Adrenal gland (tissue), 5 donors: ENCODE measurements around the gene DCP2.

Experiments used
- POLR2A ChIP-seq, 2 donors: fragments of 450-650 bp; IDR thresholded peaks; one replicate each; pipeline ENCODE4 v1.6.1; 2017; ENCODE audit warnings: antibody characterized with exemption in 2 of 2, mild to moderate bottlenecking in 2 of 2, moderate library complexity in 1 of 2
- TF ChIP-seq, protein P1 (sequence below), 6 experiments: fragments of 450-650 bp in 4 of 6; fragments of 200-600 bp in 2 of 6; sonication (generic) in 1 of 6; IDR thresholded peaks; 1 replicate in 5 of 6; 2 replicates in 1 of 6; pipeline versions ENCODE4 v1.5.1 to v1.8.0; 2016 to 2021; ENCODE audit warnings: antibody characterized with exemption in 6 of 6, mild to moderate bottlenecking in 2 of 6, moderate library complexity in 1 of 6
- donor health status: DM: no; HTN: no; CAD: no.

- TF ChIP-seq POLR2A (IDR thresholded peaks at IDR 0.05): no peak
- TF ChIP-seq, protein P1, sequence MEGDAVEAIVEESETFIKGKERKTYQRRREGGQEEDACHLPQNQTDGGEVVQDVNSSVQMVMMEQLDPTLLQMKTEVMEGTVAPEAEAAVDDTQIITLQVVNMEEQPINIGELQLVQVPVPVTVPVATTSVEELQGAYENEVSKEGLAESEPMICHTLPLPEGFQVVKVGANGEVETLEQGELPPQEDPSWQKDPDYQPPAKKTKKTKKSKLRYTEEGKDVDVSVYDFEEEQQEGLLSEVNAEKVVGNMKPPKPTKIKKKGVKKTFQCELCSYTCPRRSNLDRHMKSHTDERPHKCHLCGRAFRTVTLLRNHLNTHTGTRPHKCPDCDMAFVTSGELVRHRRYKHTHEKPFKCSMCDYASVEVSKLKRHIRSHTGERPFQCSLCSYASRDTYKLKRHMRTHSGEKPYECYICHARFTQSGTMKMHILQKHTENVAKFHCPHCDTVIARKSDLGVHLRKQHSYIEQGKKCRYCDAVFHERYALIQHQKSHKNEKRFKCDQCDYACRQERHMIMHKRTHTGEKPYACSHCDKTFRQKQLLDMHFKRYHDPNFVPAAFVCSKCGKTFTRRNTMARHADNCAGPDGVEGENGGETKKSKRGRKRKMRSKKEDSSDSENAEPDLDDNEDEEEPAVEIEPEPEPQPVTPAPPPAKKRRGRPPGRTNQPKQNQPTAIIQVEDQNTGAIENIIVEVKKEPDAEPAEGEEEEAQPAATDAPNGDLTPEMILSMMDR (IDR thresholded peaks at IDR 0.05): no peak
These were observed 75.6 kb downstream of the DCP2 start for GRCh38 chr5:113052041-113052795.
